Measurements from ENCODE around the gene EIF2AK2.

The EIF2AK2 gene

GRCh38 chr2:37080689-37081088 lies 76.1 kb downstream of the EIF2AK2 start:
- no peak for DNase-seq (ENCODE audit: low read depth)
- in situ Hi-C loops (cut with HindIII; ENCODE audit: low sequenced_read_pairs), result no loop called here
- no peak for TF ChIP-seq CTCF (IDR thresholded peaks at IDR 0.05; ENCODE audit: low read depth, low read length, missing control alignments)
- no peak overlapping the region for H3K4me3 ChIP-seq (ENCODE audit: low read depth, low read length)

DNA sequence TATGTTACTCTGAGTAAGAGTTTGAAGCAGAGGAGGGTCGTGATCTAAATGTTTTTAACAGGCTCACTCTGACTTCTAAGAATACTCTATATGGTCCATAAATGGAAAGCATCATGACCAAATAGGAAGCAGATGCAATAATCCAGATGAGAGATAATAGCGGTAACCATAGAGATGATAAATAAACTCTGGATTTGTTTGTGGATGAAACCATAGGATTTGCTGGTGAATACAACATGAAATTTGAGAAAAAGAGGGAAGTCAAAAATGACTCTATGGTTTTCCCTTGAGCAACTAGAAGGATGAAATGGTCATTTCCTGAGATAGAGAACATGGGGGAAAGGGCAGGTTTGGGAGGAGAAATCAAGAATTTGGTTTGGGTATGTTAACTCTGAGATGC lies 76.5 kb downstream of the EIF2AK2 start:
- no peak for TF ChIP-seq CTCF (IDR thresholded peaks at IDR 0.05; ENCODE audit: low read depth, low read length, missing control alignments)
- DNase-seq (ENCODE audit: low read depth), result no peak
- in situ Hi-C loops (cut with HindIII; ENCODE audit: low sequenced_read_pairs), result no loop called here
- H3K4me3 ChIP-seq (ENCODE audit: low read depth, low read length), result no peak overlapping the region

- H3K4me3 ChIP-seq (ENCODE audit: low read depth, low read length), result no peak overlapping the region
- no peak for DNase-seq (ENCODE audit: low read depth)
- TF ChIP-seq CTCF (IDR thresholded peaks at IDR 0.05; ENCODE audit: low read depth, low read length, missing control alignments), result no peak
- in situ Hi-C loops (cut with HindIII; ENCODE audit: low sequenced_read_pairs), result no loop called here
These were observed 85.8 kb downstream of the EIF2AK2 start for GRCh38 chr2:37070931-37071330.

DNA sequence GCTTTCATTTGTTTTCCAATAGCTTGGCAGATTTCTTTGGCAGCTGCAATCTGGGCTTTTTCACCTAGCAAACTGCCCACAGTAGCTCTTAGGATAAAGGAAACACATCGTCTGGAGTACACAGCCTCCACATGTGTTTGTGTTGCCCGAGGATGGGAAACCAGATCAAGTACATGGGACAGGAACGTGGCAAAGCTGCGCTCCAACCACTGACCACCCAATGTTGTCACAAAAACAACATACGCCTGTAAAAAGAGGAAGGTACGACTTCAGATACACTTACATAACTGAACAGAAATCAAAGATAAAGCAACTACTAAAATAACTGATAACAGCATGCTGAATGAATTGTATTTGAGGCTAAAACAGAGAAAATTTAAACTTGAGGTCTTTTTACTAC lies 88.1 kb downstream of the EIF2AK2 start:
- no peak for TF ChIP-seq CTCF (IDR thresholded peaks at IDR 0.05; ENCODE audit: low read depth, low read length, missing control alignments)
- in situ Hi-C loops (cut with HindIII; ENCODE audit: low sequenced_read_pairs), result no loop called here
- no peak overlapping the region for H3K4me3 ChIP-seq (ENCODE audit: low read depth, low read length)
- DNase-seq (ENCODE audit: low read depth), result no peak

DNA sequence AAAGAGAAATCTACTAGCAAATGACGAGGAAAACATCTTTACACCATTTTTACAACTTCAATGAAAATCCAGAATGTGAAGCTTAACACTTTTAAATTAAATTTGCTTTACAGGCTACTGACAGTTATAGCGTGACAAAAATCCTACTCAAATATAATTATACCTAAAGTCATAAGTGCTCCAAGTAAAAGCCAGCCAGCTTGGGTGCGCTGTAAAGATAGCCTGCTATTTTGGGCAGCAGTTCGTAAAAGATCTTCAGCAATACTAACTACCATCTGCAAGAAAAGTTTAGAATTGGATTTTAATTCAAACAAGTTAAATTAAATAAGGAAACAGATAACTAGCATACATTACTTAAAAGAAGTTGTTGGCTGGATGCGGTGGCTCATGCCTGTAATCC lies 95.0 kb downstream of the EIF2AK2 start:
- no peak for TF ChIP-seq CTCF (IDR thresholded peaks at IDR 0.05; ENCODE audit: low read depth, low read length, missing control alignments)
- in situ Hi-C loops (cut with HindIII; ENCODE audit: low sequenced_read_pairs), result no loop called here
- DNase-seq (ENCODE audit: low read depth), result no peak
- H3K4me3 ChIP-seq (ENCODE audit: low read depth, low read length), result no peak overlapping the region

DNA sequence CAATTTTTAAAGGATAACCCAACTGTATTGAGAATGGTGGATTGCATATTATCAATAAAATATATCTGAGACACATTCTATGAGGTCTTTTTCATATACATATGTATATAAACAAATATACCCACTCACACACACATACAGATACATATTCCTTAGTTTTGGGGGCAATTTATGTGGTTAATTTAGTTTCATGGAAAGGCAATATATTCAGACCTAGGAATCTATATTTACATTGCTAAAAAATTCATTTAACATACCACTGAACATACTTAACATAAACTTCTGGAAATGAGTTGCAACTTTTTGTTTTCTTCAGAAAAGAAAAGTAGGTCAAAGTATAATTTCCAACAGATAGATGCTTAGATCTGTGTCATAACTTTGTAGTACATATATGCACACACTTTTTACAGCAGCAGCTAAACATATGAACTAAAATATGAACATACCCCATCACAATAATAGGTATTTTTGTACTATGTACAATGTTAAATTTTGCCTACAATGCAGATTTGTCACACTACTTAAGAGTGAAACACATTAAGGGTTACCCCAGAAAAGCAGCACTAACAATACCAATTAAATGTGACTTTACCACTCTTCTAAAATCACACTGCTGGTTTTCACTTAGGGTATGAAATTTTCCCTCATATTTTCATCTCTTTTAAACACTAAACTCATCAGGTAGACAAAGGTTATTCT lies 95.6 kb downstream of the EIF2AK2 start:
- no peak for TF ChIP-seq CTCF (IDR thresholded peaks at IDR 0.05; ENCODE audit: low read depth, low read length, missing control alignments)
- in situ Hi-C loops (cut with HindIII; ENCODE audit: low sequenced_read_pairs), result no loop called here
- no peak overlapping the region for H3K4me3 ChIP-seq (ENCODE audit: low read depth, low read length)
- DNase-seq (ENCODE audit: low read depth), result no peak
